A549 (cell line): ENCODE results near the gene SRSF4.

Experiments used
- EP300 ChIP-seq, 2 experiments: fragments of >200 bp; sonication (Bioruptor Twin); formaldehyde crosslinking; IDR thresholded peaks; 2 replicates in 1 of 2; 3 replicates in 1 of 2; pipeline ENCODE4 v1.6.1; 2016 to 2017
- POLR2A ChIP-seq: IDR thresholded peaks from 2 replicates; pipeline ENCODE4 v1.6.1; 2012; ENCODE audit warnings: mild to moderate bottlenecking, low read length
- TF ChIP-seq, protein P1 (sequence below): fragments of 200-600 bp; sonication (generic); IDR thresholded peaks from 2 replicates; pipeline ENCODE4 v1.6.1; 2016; ENCODE audit warnings: antibody characterized with exemption, mild to moderate bottlenecking, moderate library complexity
- TF ChIP-seq, protein P2 (sequence below): IDR thresholded peaks from 2 replicates; pipeline ENCODE4 v1.6.1; 2012

DNA sequence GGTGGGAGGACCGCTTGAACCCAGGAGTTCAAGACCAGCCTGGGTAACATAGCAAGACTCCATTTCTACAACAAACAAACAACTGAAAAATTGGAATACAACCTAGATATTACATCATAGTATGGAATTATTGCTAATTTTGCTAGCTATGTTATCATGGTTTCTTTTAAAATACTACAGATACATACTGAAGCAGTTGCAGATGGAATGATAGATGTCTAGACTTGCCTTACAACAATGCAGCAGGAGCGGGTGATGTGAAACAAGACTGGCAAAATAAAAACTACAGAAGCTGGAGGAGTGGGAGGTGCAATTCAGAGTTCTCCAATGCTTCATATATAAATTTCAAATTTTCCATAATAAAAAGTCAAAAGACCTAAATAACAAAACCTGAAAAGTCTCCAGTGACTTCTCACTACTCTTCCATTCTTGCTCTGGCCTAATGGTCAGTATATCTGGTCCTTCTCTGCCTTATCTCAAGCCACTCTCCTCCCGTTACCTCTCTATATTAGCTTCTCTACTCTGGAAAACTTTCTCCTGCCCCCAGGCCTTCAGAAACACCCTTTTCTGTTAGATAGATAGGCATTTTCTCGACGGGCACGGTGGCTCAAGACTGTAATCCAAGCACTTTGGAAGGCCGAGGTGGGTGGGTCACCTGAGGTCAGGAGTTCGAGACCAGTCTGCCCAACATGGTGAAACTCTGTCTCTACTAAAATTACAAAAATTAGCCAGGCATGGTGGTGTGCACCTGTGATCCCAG lies 29.5 kb downstream of the SRSF4 start:
- TF ChIP-seq, protein P1, sequence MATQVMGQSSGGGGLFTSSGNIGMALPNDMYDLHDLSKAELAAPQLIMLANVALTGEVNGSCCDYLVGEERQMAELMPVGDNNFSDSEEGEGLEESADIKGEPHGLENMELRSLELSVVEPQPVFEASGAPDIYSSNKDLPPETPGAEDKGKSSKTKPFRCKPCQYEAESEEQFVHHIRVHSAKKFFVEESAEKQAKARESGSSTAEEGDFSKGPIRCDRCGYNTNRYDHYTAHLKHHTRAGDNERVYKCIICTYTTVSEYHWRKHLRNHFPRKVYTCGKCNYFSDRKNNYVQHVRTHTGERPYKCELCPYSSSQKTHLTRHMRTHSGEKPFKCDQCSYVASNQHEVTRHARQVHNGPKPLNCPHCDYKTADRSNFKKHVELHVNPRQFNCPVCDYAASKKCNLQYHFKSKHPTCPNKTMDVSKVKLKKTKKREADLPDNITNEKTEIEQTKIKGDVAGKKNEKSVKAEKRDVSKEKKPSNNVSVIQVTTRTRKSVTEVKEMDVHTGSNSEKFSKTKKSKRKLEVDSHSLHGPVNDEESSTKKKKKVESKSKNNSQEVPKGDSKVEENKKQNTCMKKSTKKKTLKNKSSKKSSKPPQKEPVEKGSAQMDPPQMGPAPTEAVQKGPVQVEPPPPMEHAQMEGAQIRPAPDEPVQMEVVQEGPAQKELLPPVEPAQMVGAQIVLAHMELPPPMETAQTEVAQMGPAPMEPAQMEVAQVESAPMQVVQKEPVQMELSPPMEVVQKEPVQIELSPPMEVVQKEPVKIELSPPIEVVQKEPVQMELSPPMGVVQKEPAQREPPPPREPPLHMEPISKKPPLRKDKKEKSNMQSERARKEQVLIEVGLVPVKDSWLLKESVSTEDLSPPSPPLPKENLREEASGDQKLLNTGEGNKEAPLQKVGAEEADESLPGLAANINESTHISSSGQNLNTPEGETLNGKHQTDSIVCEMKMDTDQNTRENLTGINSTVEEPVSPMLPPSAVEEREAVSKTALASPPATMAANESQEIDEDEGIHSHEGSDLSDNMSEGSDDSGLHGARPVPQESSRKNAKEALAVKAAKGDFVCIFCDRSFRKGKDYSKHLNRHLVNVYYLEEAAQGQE: no peak
- TF ChIP-seq EP300 (IDR thresholded peaks at IDR 0.05) (no peak), POLR2A (no peak)
- TF ChIP-seq, protein P2, sequence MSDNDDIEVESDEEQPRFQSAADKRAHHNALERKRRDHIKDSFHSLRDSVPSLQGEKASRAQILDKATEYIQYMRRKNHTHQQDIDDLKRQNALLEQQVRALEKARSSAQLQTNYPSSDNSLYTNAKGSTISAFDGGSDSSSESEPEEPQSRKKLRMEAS: no peak
